Measurements from ENCODE around the gene TOLLIP. TPM values are rescaled to one million over a fixed set of nuclear protein-coding genes. Genes with fewer than 3 reads are reported as not detected.
"Not testable (repeated sequence)": the region's sequence is repeated elsewhere in the genome, so short reads cannot be mapped to it uniquely, and the experiment has no call there.

Gene TOLLIP
- total RNA-seq, 1 donor from 2014 or later: 122 TPM

GRCh38 chr11:1264444-1264843 lies 45.0 kb downstream of the TOLLIP start:
- DNase-seq (ENCODE audit: low spot score): not testable (repeated sequence)

DNA sequence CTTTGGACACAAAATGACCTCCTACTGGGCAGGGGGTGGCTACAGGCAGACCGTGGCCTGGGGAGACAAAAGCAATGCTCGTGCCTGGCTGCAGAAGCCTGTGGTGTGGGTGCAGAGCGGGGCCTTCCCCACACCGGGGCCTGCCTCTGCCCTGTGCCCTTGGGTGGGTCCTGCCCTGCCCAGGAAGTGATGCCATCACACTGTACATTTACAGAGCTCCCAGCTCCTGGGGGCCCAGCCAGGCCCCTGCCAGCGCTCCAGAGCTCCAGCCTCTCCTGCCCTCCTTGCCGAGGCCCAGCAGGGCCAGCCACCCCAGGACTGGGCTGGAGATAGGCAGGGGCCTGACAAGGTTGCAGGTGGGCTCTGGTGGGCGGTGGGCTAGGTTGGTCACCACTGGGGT lies 46.4 kb downstream of the TOLLIP start:
- no peak for DNase-seq (ENCODE audit: low spot score)

GRCh38 chr11:1262172-1263006 lies 47.0 kb downstream of the TOLLIP start:
- DNase-seq (ENCODE audit: low spot score): peak; percentile 97

GRCh38 chr11:1261241-1262071 lies 48.0 kb downstream of the TOLLIP start:
- DNase-seq (ENCODE audit: low spot score): no peak

- no peak for DNase-seq (ENCODE audit: low spot score)
Observed at GRCh38 chr11:1260620-1261019, 48.8 kb downstream of the TOLLIP start.

- no peak for DNase-seq (ENCODE audit: low spot score)
Observed at GRCh38 chr11:1260023-1260501, 49.4 kb downstream of the TOLLIP start.

- DNase-seq (ENCODE audit: low spot score): no peak
Observed at GRCh38 chr11:1259561-1259960, 49.9 kb downstream of the TOLLIP start.

GRCh38 chr11:1259076-1259461 lies 50.4 kb downstream of the TOLLIP start:
- DNase-seq (ENCODE audit: low spot score): no peak

DNA sequence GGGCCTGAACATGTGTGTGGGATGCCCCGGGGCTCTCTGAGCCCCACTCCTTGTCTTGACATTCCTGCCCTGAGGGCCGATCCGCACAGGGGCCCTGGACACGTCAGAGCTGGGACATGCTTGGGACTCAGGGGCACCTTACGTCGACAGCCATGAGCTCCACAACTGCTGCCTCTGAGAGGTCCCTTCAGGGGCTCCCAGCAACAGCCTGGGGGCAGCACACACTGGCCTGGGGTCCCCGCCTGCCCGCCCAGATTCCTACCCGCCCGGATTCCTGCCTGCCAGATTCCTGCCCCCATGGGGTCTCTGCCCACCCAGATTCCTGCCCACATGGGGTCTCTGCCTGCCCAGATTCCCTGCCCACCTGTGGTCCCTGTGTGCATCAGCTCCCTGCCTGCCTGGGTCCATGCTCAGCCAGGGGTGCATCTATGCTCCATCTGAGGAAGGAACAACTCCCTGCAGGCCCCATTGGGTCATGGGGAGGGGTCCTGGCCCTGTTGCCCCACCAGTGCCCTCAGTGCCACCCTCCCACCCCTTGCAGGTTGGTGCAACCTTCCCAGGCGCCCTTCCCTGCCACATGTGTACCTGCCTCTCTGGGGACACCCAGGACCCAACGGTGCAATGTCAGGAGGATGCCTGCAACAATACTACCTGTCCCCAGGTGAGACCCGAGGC lies 50.9 kb downstream of the TOLLIP start:
- DNase-seq (ENCODE audit: low spot score): no peak

GRCh38 chr11:1257916-1258315 lies 51.5 kb downstream of the TOLLIP start:
- no peak for DNase-seq (ENCODE audit: low spot score)

- DNase-seq (ENCODE audit: low spot score): no peak
Observed at GRCh38 chr11:1257366-1257765, 52.1 kb downstream of the TOLLIP start.

DNA sequence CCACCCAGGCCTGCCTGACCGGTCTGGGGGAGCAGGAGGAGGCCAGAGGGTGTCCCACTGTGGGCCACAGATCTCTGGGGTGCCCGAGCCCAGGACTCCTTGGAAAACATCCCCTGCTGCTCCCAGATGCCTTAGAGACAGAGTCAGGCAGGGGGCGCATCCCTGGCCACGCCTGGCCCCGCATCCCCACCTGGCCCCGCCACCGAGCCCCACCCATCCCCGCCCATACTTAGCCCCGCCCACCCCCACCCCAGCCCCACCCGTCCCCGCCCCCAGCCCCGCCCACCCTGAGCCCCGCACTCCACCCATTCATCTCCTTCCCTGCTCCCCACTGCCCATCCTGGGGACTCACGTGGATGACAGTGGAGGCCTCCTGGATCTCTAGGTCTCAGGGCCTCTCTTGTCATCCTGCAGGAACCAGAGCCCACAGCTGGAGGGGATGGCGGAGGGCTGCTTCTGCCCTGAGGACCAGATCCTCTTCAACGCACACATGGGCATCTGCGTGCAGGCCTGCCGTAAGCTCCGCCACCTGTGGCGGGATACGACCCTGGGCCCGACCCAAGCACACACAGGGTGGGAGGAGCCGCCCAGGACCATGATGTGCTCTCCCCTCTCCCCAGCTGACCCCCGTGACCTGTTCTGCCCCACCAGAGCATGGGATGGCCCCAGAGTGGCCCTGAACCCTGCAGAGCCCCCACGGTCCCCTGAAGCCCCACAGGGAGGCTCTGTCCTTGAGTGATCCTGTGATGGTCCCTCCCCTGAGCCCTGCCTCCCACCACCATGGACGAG lies 53.0 kb downstream of the TOLLIP start:
- DNase-seq (ENCODE audit: low spot score): no peak

DNA sequence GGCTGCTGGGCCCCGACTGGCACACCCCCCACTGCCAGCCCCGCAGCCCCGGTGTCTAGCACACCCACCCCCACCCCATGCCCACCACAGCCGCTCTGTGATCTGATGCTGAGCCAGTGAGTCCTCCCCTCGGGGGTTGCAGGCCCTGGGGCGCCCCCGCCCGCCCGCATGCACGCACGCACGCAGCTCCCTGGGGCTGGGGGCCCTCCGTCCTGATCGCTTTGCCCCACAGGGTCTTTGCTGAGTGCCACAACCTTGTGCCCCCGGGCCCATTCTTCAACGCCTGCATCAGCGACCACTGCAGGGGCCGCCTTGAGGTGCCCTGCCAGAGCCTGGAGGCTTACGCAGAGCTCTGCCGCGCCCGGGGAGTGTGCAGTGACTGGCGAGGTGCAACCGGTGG lies 54.3 kb downstream of the TOLLIP start:
- DNase-seq (ENCODE audit: low spot score): no peak

GRCh38 chr11:1254733-1255132 lies 54.7 kb downstream of the TOLLIP start:
- DNase-seq (ENCODE audit: low spot score): no peak

DNA sequence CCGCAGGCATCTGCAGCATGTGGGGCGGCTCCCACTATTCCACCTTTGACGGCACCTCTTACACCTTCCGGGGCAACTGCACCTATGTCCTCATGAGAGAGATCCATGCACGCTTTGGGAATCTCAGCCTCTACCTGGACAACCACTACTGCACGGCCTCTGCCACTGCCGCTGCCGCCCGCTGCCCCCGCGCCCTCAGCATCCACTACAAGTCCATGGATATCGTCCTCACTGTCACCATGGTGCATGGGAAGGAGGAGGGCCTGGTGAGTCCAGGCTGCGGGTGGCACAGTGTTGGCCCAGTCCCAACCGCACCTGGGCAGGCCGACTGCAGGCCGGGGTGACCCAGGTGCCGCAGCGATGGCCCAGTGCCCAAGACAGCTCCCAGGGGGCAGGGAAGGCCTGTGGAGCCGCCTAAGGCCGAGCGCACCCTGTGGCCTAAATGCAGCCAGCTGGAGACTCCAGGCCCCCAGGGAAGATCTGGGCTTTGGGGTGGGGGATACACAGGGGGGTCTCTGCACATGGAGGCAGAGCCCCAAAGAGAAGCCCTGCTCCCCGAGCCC lies 55.3 kb downstream of the TOLLIP start:
- no peak for DNase-seq (ENCODE audit: low spot score)

DNA sequence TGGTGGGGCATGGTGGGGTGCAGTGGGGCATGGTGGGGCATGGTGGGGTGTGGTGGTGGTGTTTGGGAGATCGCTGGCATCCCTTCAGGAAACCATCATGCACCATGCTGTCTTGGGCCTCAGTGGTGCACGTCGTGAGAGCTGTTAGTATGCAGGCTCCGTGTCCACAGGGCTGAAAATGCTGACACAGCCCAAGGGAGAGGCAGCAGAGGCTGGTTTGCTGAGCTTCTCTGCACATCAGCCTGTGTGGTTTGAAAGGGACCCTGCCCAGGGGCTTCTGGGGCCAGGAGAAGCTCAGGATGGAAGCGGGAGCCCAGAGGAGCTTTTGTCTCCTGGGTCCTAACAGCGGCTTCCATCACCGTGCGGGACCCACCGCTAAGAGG lies 56.3 kb downstream of the TOLLIP start:
- no peak for DNase-seq (ENCODE audit: low spot score)

DNA sequence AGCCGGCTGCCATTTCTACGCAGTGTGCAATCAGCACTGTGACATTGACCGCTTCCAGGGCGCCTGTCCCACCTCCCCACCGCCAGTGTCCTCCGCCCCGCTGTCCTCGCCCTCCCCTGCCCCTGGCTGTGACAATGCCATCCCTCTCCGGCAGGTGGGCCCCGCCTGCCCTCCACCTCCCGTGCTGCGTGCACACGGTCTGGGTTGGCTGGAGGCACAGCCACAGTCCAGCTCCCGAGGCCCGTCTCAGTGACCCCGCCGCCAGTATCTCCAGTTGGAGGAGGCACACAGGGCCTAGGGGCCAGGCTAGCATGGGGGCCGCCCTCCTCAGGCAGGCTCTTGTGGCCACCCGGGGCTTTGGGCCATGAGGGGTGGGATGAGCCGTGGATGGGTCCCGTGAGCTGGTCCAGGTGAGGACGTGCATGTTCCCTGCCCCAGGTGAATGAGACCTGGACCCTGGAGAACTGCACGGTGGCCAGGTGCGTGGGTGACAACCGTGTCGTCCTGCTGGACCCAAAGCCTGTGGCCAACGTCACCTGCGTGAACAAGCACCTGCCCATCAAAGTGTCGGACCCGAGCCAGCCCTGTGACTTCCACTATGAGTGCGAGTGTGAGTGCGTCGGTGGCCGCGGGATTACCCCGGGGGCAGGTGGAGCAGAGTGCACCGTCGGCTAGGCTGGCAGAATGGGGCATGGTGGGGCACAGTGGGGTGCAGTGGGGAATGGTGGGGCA lies 56.9 kb downstream of the TOLLIP start:
- DNase-seq (ENCODE audit: low spot score): no peak

DNA sequence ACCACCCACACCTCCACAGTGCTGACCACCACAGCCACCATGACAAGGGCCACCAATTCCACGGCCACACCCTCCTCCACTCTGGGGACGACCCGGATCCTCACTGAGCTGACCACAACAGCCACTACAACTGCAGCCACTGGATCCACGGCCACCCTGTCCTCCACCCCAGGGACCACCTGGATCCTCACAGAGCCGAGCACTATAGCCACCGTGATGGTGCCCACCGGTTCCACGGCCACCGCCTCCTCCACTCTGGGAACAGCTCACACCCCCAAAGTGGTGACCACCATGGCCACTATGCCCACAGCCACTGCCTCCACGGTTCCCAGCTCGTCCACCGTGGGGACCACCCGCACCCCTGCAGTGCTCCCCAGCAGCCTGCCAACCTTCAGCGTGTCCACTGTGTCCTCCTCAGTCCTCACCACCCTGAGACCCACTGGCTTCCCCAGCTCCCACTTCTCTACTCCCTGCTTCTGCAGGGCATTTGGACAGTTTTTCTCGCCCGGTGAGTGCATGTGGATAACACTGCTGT lies 58.1 kb downstream of the TOLLIP start:
- no peak for DNase-seq (ENCODE audit: low spot score)

DNA sequence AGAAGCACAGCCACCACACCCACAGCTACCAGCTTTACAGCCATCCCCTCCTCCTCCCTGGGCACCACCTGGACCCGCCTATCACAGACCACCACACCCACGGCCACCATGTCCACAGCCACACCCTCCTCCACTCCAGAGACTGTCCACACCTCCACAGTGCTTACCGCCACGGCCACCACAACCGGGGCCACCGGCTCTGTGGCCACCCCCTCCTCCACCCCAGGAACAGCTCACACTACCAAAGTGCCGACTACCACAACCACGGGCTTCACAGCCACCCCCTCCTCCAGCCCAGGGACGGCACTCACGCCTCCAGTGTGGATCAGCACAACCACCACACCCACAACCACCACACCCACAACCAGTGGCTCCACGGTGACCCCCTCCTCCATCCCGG lies 59.0 kb downstream of the TOLLIP start:
- not testable (repeated sequence) for DNase-seq (ENCODE audit: low spot score)

- not testable (repeated sequence) for DNase-seq (ENCODE audit: low spot score)
Observed at GRCh38 chr11:1248951-1249350, 60.5 kb downstream of the TOLLIP start.

Measured in ureter (tissue), 1 donor.